Stimulated activated CD8-positive, alpha-beta memory T cell treated with anti-CD3 and anti-CD28 coated beads, Interleukin-4, amount 100 ng/mL, for 24 hours (primary cell): Measurements from ENCODE around the gene FAF1.
"Not testable (repeated sequence)": the region's sequence is repeated elsewhere in the genome, so short reads cannot be mapped to it uniquely, and the experiment has no call there.

Source experiments
- DNase-seq: peaks from one replicate; pipeline ENCODE4 v3.0.0-alpha.2; 2020; ENCODE audit warnings: low read depth

The FAF1 gene

GRCh38 chr1:50851034-50851433 is 109.0 kb downstream of the FAF1 start:
- DNase-seq: no peak

- no peak for DNase-seq
Measured at GRCh38 chr1:50847303-50847702, 112.8 kb downstream of the FAF1 start.

- DNase-seq: no peak
Measured at GRCh38 chr1:50846224-50846839, 113.7 kb downstream of the FAF1 start.

GRCh38 chr1:50841791-50842387 is 118.2 kb downstream of the FAF1 start:
- DNase-seq: no peak

- no peak for DNase-seq
Measured at GRCh38 chr1:50836117-50836516, 124.0 kb downstream of the FAF1 start.

- DNase-seq: no peak
Measured at GRCh38 chr1:50833216-50833615, 126.9 kb downstream of the FAF1 start.

GRCh38 chr1:50832167-50832566 is 127.9 kb downstream of the FAF1 start:
- no peak for DNase-seq

GRCh38 chr1:50831300-50832061 is 128.6 kb downstream of the FAF1 start:
- no peak for DNase-seq

- DNase-seq: no peak
Measured at GRCh38 chr1:50830621-50831020, 129.4 kb downstream of the FAF1 start.

- no peak for DNase-seq
Measured at GRCh38 chr1:50829014-50829958, 130.8 kb downstream of the FAF1 start.

- DNase-seq: no peak
Measured at GRCh38 chr1:50827546-50827945, 132.5 kb downstream of the FAF1 start.

GRCh38 chr1:50826792-50827191 is 133.3 kb downstream of the FAF1 start:
- DNase-seq: not testable (repeated sequence)

GRCh38 chr1:50822035-50822776 is 137.9 kb downstream of the FAF1 start:
- DNase-seq: no peak

GRCh38 chr1:50820545-50820944 is 139.5 kb downstream of the FAF1 start:
- no peak for DNase-seq

- DNase-seq: no peak
Measured at GRCh38 chr1:50812346-50812745, 147.7 kb downstream of the FAF1 start.

GRCh38 chr1:50808296-50808695 is 151.8 kb downstream of the FAF1 start:
- no peak for DNase-seq

GRCh38 chr1:50796272-50796671 is 163.8 kb downstream of the FAF1 start:
- DNase-seq: no peak

- DNase-seq: no peak
Measured at GRCh38 chr1:50793521-50793920, 166.5 kb downstream of the FAF1 start.

- no peak for DNase-seq
Measured at GRCh38 chr1:50787266-50787665, 172.8 kb downstream of the FAF1 start.

- DNase-seq: no peak
Measured at GRCh38 chr1:50783286-50783685, 176.8 kb downstream of the FAF1 start.

GRCh38 chr1:50780797-50781196 is 179.3 kb downstream of the FAF1 start:
- no peak for DNase-seq

GRCh38 chr1:50779801-50780200 is 180.3 kb downstream of the FAF1 start:
- DNase-seq: no peak
